GM18499 (cell line): ENCODE measurements around the gene HBB.
A peak's percentile ranks its signal among the peaks of the same experiment; 100 is the strongest.

Source experiments
- ATAC-seq: cut with Tn5 transposase; IDR thresholded peaks from one replicate; pipeline ENCODE4 v1.9.1; 2021; ENCODE audit warnings: moderate number of reproducible peaks; ENCODE audit not compliant: insufficient read depth, unreplicated experiment

HBB gene

DNA sequence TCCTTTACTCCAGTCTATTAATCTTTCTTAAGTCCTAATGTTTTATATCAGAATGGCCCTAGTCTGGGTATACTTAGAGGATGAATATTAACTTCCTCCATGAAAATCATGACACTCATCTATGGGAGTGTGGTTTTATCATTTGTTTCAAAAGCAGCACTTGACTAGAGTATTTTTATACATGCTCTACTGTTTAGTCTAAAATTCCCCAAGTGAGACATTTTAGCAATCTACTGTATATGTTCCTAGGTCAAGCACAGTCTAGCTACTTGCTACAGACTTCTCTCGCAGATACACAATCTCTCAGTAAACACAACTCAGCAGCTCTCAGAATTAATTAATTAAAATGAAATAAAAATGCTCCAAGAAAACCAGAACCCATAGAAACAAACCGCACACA lies 2.9 kb upstream of the HBB start:
- ATAC-seq, result no peak

DNA sequence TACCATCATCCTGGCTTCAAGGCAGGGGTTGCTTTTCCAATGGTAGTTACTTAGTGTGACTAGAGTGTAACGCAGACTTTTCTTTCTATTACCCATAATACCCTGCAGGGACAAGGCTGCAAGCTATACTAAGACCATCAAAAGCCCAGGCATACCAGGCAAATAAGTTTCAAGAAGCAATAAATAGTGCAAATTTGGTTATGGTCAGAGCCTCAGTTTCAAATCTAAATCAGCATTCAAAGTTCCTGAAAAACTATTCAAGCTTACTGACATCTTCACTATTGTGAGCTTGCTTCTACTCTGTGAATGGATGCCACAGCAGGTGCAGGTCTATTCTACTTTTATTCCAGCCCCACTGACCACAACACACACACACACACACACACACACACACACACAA lies 2.5 kb upstream of the HBB start:
- ATAC-seq, result no peak

DNA sequence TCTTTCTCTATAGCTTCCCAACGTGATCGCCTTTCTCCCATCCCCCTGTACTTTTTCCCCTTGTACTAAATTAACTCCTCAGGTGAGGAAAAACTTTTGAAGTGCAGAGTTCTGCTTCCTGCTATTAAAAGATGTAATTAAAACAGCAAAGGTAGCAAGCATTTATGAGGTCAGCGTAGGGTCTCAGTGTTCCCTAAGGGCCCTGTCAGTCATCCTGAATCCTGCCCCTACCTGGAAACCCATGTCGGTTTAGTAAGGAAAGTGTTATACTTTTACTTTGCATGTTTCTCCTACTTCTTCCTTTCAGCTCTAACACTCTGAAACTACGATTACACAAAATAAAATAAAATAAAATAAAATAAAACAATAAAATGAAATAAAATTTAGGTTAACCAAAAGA lies 1.3 kb upstream of the HBB start:
- ATAC-seq, result no peak

DNA sequence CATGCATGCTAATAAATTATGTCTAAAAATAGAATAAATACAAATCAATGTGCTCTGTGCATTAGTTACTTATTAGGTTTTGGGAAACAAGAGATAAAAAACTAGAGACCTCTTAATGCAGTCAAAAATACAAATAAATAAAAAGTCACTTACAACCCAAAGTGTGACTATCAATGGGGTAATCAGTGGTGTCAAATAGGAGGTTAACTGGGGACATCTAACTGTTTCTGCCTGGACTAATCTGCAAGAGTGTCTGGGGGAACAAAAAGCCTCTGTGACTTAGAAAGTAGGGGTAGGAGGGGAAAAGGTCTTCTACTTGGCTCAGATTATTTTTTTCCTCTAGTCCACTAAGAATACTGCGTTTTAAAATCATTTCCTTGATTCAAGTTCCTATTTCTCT lies 810 bp upstream of the HBB start:
- no peak for ATAC-seq

DNA sequence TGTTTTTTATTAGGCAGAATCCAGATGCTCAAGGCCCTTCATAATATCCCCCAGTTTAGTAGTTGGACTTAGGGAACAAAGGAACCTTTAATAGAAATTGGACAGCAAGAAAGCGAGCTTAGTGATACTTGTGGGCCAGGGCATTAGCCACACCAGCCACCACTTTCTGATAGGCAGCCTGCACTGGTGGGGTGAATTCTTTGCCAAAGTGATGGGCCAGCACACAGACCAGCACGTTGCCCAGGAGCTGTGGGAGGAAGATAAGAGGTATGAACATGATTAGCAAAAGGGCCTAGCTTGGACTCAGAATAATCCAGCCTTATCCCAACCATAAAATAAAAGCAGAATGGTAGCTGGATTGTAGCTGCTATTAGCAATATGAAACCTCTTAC lies 1.4 kb downstream of the HBB start:
- ATAC-seq, result no peak

DNA sequence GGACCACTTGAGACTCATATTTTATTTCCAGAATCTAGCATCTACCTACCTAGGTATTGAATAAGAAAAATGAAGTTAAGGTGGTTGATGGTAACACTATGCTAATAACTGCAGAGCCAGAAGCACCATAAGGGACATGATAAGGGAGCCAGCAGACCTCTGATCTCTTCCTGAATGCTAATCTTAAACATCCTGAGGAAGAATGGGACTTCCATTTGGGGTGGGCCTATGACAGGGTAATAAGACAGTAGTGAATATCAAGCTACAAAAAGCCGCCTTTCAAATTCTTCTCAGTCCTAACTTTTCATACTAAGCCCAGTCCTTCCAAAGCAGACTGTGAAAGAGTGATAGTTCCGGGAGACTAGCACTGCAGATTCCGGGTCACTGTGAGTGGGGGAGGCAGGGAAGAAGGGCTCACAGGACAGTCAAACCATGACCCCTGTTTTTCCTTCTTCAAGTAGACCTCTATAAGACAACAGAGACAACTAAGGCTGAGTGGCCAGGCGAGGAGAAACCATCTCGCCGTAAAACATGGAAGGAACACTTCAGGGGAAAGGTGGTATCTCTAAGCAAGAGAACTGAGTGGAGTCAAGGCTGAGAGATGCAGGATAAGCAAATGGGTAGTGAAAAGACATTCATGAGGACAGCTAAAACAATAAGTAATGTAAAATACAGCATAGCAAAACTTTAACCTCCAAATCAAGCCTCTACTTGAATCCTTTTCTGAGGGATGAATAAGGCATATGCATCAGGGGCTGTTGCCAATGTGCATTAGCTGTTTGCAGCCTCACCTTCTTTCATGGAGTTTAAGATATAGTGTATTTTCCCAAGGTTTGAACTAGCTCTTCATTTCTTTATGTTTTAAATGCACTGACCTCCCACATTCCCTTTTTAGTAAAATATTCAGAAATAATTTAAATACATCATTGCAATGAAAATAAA lies 2.1 kb downstream of the HBB start:
- ATAC-seq, result no peak

DNA sequence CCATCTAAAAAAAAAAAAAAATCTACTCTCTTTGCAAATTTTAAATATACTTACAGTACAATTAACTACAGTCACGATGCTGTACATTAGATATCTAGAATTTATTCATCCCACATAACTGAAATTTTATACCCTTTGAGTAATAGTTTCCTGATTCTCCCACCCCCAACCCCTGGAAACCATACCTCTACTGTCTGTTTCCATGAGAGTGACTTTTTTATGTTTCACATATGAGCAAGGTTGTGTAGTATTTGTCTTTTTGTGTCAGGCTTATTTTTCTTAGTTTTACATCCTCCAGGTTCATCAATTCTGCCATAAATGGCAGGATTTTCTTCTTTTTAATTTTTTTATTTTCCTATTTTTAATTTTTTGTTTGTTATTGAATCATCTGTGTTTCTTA lies 3.2 kb downstream of the HBB start:
- ATAC-seq, result no peak

DNA sequence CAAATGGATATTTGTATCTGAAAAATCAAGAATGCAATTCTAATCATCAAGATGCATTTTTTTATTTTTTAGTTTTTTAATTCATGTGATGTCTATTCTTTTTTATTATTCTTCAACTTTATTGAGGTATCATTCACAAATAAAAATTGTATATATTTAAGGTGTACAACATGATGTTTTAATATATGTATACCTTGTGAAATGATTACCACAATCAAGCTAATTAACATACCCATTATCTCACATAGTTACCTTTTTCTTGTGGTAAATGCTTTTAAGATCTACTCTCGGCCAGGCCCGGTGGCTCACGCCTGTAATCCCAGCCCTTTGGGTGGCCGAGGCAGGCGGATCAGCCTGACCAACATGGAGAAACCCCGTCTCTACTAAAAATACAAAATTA lies 3.7 kb downstream of the HBB start:
- ATAC-seq, result no peak

DNA sequence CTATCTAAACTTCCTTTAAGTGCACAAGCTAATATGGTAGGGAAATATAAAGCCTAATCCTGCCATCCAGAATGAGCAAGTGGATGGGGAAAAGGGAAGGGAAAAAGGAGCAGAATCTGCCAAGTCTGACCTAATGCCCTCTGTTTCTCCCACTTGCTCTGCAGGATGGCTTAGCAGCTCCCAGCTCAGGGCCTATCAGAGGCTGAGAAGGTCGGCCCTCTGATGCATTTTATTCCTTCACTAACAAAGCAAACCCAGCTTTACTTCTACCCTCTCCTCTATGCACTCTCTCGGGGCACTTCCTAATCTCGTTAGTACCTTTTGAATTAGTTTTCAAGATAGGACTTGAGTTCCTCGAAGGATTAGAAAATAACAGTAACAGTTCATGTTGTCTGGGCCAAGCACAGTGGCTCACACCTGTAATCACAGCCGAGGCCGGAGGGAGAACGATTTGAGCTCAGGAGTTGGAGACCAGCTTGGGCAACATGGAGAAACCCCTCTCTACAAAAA lies 16.4 kb downstream of the HBB start:
- no peak for ATAC-seq

DNA sequence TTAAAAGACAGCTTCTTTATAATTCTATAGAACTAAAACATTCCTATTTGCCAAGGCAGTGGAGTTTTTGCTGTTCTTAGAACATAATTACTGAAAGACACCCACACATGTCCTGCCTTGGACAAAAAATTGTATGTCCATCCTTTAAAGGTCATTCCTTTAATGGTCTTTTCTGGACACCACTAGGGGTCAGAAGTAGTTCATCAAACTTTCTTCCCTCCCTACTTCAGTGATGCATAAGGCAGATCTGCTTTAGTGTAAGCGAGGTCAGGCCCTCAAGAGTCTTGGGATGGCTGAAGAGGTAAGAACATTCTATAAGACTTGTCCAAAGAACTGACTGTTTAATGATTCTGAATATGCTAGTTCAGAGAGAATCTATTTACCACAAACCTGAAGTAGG lies 22.1 kb downstream of the HBB start:
- ATAC-seq, result peak; percentile 55

DNA sequence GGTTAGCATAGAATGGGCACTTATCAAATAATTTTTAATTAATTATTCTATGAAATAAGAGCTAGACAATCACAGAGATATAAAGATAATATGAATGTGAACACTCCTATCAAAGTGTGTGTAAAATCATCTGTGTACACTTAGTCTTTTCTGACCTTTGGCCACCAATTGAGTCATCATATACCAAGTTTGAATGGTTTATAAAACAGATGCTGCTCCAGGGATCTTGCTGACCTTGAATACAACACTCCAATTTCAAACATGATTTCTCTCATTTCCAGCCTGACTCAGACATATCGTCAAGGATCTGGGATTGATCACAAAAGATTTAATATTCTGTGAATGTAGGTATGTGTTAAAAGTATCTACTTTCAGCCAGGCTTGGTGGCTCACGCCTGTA lies 23.5 kb downstream of the HBB start:
- no peak for ATAC-seq

DNA sequence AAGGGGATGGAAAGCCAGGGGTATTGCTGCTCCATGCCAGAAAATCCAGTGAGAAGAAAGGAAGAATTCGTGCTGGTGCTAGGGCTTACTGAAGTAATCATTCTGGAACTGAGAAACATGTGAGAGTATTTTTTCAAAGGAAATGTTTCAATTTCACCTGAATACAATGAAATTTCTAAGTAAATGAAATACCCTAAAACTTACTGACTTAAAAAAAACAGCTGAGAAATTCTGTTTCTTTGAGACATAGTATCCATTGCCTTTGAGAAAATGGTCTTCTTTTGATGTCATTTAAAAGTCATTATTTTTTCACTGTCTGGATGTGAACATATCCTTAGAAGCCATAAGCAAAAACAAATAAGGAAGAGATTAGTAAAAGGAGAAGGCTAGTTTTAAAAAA lies 26.3 kb downstream of the HBB start, which contains the start of gene OR51V1:
TSS of gene OR51V1 (minus strand) at position 101 of the 400 bp plus-strand sequence. CDS start at position 101, 0 bp downstream.
- ATAC-seq, result no peak

DNA sequence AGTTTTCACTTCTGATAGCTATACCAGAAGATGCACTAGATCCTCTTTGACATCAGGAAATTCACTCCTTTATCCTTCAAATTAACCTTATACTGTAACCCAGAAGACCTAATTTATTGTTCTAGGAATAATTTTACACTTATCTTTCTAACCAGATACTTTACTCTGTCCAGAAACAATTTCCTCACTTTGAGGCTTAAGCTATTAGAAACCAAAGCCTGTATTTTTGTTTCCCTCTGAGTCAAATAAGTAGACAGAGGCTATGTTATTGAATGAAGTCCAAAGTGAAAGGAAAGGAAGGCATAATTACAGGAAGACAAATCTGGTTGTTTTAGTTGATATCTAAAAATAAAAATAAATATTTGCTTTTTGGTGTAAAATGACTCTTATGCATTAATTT lies 28.6 kb downstream of the HBB start:
- no peak for ATAC-seq

DNA sequence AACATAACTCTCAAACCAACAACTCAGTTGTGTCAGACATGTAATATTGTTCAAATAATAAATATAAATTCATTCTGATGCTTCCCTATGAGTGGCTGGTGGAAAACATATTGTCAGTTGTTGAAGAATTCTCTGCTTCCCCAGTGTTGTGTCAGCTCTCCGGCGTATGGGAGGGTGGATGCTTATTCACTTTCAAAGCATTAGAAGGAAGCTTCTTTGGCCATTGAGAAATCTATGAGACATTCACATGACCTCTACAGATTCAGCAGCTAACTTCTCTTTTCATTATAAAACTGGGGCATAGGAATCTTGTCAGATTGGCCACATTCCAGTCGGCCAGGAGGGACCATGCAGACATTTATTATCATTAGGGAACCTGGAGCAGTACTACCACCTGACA lies 29.3 kb downstream of the HBB start:
- no peak for ATAC-seq

DNA sequence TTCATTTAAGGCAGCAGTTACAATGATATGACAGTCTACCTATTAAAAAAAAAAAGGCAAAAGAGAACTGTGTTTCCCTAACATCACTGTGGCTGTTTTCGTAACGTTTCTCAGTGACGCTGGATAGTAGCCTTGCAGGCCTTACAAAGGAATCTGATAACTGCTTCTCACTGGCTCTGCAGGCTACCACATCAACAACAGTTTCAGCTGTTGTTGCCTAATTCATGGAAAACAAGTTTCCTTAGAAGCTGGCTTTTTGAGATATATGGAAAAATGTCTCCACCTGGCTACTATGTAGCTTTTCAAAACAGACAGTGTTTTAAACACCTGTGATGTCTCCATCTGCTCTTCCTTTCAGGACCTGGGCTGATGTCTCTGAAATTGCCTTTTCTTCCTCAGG lies 30.1 kb downstream of the HBB start:
- ATAC-seq, result no peak

DNA sequence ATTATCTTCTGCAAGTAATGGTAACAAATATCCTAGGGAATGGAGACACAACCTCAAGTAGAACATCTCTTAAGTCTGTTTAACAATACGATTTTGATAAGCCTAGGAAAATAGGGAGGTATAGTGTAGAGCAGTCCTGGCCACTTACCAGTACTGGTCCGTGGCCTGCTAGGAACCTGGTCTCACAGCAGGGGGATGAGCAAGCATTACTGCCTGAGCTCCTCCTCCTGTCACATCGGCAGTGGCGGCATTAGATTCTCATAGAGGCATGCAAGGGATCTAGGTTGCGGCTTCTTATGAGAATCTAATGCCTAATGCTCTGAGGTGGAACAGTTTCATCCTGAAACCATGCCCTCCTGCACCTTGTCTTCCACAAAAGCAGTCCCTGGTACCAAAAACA lies 30.8 kb downstream of the HBB start:
- ATAC-seq, result no peak

DNA sequence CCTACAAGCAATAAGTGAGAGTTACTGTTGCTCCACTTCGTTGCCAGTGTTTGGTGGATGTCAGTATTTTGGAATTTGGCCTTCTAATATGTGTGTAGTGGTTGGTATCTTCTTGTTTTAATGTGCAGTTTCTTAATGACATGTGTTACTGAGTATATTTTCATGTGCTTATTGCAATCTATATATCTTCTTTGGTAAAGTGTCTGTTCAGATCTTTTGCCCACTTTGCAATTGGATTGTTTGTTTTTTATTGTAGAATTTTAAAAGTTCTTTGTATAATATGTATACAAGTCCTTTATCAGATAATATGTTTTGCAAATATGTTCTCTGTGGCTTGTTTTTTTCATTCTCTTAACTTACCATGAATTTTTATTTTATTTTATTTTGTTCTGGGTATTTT lies 34.1 kb downstream of the HBB start:
- ATAC-seq, result no peak

DNA sequence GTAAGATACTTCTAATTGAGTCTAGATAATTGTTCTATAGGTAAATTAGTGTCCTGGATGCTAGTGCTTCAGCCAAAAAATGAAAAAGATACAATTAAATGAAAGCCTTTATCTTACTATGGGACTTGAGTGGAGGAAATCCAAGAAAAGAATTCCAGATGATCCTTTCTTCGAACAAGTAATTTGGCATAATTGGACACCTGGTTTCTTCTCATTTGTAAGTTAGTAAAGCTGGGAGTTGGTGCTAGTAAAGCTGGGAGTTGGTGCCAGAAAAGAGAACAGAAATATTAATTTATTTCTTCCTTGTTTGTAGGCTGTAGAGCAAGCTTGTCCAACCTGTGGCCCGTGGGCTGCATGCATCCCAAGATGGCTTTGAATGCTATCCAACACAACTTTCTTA lies 38.7 kb downstream of the HBB start:
- ATAC-seq, result no peak

DNA sequence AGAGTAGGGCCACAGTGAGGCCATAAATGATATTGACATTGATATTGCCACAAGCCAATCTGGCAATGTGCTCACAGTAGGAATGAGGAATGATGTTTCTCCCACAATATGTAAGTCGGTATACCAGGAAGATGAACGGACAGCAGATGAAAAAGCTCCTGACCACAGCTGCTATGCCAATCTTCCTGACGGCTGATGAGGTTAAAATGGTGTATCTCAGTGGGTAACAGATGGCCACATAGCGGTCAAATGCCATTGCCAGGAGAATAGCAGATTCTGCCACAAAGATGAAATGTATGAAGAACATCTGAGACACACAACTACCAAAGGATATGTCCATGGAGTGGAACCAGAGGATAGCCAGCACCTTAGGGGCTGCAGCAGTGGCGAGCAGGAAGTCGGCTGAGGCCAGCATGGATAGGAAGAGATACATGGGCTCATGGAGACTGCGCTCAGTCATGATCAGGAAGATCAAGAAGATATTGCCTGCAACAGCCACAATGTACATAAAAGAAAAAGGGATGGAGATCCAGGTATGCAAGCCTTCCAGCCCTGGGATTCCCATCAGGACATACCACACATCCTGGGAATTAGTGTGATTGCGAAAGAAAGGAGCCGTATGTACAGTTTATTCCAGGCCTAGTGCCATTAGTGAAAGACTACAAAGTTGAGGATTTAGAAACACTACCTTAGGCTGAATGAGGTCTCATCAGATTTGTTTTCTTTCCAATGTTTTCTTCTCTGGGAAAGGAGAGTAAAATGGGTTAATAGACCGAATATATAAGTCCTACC lies 48.6 kb downstream of the HBB start:
- no peak for ATAC-seq
